Smooth muscle cell (in vitro differentiated cells): Measurements from ENCODE around the gene HMGXB3. TPM values are rescaled to one million over a fixed set of nuclear protein-coding genes. Genes with fewer than 3 reads are reported as not detected.

Experiments
- DNase-seq: peaks from one replicate; lab custom pipeline; 2025; ENCODE audit not compliant: unreplicated experiment; lab: John Stamatoyannopoulos, UW
- H2AFZ ChIP-seq: fragments of 200-600 bp; sonication (generic); 2 replicates; pipeline ENCODE4 v1.6.0; 2016; ENCODE audit warnings: antibody characterized with exemption, low read depth, mild to moderate bottlenecking
- H3F3A ChIP-seq: fragments of 200-600 bp; sonication (generic); 2 replicates; pipeline ENCODE4 v1.6.0; 2017; ENCODE audit warnings: antibody characterized with exemption, low read depth
- H3K27ac ChIP-seq: fragments of 200-600 bp; sonication (generic); 2 replicates; pipeline ENCODE4 v1.5.1; 2016; ENCODE audit warnings: low read depth, mild to moderate bottlenecking
- H3K27me3 ChIP-seq: fragments of 200-600 bp; sonication (generic); 2 replicates; pipeline ENCODE4 v1.6.1; 2016; ENCODE audit warnings: low read depth, mild to moderate bottlenecking
- H3K36me3 ChIP-seq: fragments of 200-600 bp; sonication (generic); 2 replicates; pipeline ENCODE4 v1.5.1; 2016; ENCODE audit warnings: low read depth
- H3K4me1 ChIP-seq: fragments of 200-600 bp; sonication (generic); 2 replicates; pipeline ENCODE4 v1.5.1; 2016; ENCODE audit warnings: low read depth
- H3K4me2 ChIP-seq: fragments of 200-600 bp; sonication (generic); 2 replicates; pipeline ENCODE4 v1.6.0; 2016; ENCODE audit warnings: mild to moderate bottlenecking
- H3K4me3 ChIP-seq: fragments of 200-600 bp; sonication (generic); 2 replicates; pipeline ENCODE4 v1.5.1; 2016; ENCODE audit warnings: mild to moderate bottlenecking
- H3K79me2 ChIP-seq: fragments of 200-600 bp; sonication (generic); 2 replicates; pipeline ENCODE4 v1.6.0; 2016; ENCODE audit warnings: low read depth, mild to moderate bottlenecking
- H3K9ac ChIP-seq: fragments of 200-600 bp; sonication (generic); 2 replicates; pipeline ENCODE4 v1.6.0; 2016; ENCODE audit warnings: low read depth
- H3K9me3 ChIP-seq: fragments of 200-600 bp; sonication (generic); replicated peaks from 2 replicates; pipeline ENCODE4 v1.5.1; 2016; ENCODE audit warnings: low read depth
- H4K20me1 ChIP-seq: fragments of 200-600 bp; sonication (generic); 2 replicates; pipeline ENCODE4 v1.6.0; 2016; ENCODE audit warnings: low read depth
- CTCF ChIP-seq: fragments of 200-600 bp; sonication (generic); IDR thresholded peaks from 2 replicates; pipeline ENCODE4 v1.5.1; 2017; ENCODE audit warnings: borderline replicate concordance, mild to moderate bottlenecking, antibody characterized with exemption; ENCODE audit not compliant: insufficient read depth, poor library complexity, severe bottlenecking
- WGBS: methylation state at CpG from one replicate; pipeline ENCODE4 v1.1.7; 2016; ENCODE audit warnings: low lambda C conversion rate; 5-methylcytosine and 5-hydroxymethylcytosine counted together
- polyA plus RNA-seq: library from polyadenylated mRNA; unstranded; fragments of >200 nt; fragmentation: Nextera tagmentation; extraction: Ambion mirVana; gene quantifications from 2 replicates; pipeline ENCODE4 v1.2.1, GENCODE V29; 2016
- total RNA-seq: library from RNA; depleted of rRNA; stranded (reverse); fragments of >200 nt; gene quantifications from 2 replicates; pipeline ENCODE4 v1.2.3, GENCODE V29; 2014

HMGXB3 gene
- total and polyA plus RNA-seq, 2 experiments from 2014 or later = 31.4 to 41.8 TPM

- Histone ChIP-seq H3F3A (peaks cover 7% of the 10 kb centered on the region), H3K9ac (no peak overlapping the region), H3K27me3 (no peaks in the 10 kb centered on the region), H4K20me1 (peaks cover 3% of the 10 kb centered on the region), H3K36me3 (no peaks in the 10 kb centered on the region), H3K9me3 (no peaks in the 10 kb centered on the region), H3K4me3 (no peak overlapping the region), H3K4me1 (peaks cover 14% of the 10 kb centered on the region), H3K4me2 (no peak overlapping the region), H3K27ac (no peak overlapping the region), H3K79me2 (no peaks in the 10 kb centered on the region), H2AFZ (no peak overlapping the region)
- DNase-seq = no peak
- 84% methylated on average over 5 of the region's 5 CpGs for WGBS
- no peak for TF ChIP-seq CTCF
Observed at GRCh38 chr5:149962601-149963300, 37.8 kb upstream of the HMGXB3 start.

GRCh38 chr5:149963729-149964128 is 36.8 kb upstream of the HMGXB3 start:
- Histone ChIP-seq H3K4me3 (no peak overlapping the region), H3K79me2 (peaks cover 4% of the 10 kb centered on the region), H3K9ac (no peak overlapping the region), H3K27me3 (no peaks in the 10 kb centered on the region), H3F3A (peaks cover 7% of the 10 kb centered on the region), H3K4me1 (peaks cover 14% of the 10 kb centered on the region), H2AFZ (no peak overlapping the region), H3K36me3 (no peaks in the 10 kb centered on the region), H4K20me1 (peaks cover 3% of the 10 kb centered on the region), H3K4me2 (no peak overlapping the region), H3K27ac (no peak overlapping the region), H3K9me3 (no peaks in the 10 kb centered on the region)
- TF ChIP-seq CTCF = no peak
- 98% methylated on average over 3 of the region's 3 CpGs for WGBS
- DNase-seq = no peak

- Histone ChIP-seq H3K9ac (no peak overlapping the region), H2AFZ (no peak overlapping the region), H3K27ac (no peak overlapping the region), H3F3A (no peaks in the 10 kb centered on the region), H3K79me2 (peaks cover 7% of the 10 kb centered on the region), H4K20me1 (peaks cover 7% of the 10 kb centered on the region), H3K4me3 (no peak overlapping the region), H3K36me3 (no peaks in the 10 kb centered on the region), H3K4me1 (no peaks in the 10 kb centered on the region), H3K4me2 (no peak overlapping the region), H3K9me3 (no peaks in the 10 kb centered on the region), H3K27me3 (no peaks in the 10 kb centered on the region)
- 95% methylated on average over 3 of the region's 3 CpGs for WGBS
- no peak for DNase-seq
- TF ChIP-seq CTCF = no peak
Observed at GRCh38 chr5:149966946-149967345, 33.6 kb upstream of the HMGXB3 start.
